ENCODE results near the gene ADGRB2.
A peak's percentile ranks its signal among the peaks of the same experiment; 100 is the strongest.

ADGRB2 gene

DNA sequence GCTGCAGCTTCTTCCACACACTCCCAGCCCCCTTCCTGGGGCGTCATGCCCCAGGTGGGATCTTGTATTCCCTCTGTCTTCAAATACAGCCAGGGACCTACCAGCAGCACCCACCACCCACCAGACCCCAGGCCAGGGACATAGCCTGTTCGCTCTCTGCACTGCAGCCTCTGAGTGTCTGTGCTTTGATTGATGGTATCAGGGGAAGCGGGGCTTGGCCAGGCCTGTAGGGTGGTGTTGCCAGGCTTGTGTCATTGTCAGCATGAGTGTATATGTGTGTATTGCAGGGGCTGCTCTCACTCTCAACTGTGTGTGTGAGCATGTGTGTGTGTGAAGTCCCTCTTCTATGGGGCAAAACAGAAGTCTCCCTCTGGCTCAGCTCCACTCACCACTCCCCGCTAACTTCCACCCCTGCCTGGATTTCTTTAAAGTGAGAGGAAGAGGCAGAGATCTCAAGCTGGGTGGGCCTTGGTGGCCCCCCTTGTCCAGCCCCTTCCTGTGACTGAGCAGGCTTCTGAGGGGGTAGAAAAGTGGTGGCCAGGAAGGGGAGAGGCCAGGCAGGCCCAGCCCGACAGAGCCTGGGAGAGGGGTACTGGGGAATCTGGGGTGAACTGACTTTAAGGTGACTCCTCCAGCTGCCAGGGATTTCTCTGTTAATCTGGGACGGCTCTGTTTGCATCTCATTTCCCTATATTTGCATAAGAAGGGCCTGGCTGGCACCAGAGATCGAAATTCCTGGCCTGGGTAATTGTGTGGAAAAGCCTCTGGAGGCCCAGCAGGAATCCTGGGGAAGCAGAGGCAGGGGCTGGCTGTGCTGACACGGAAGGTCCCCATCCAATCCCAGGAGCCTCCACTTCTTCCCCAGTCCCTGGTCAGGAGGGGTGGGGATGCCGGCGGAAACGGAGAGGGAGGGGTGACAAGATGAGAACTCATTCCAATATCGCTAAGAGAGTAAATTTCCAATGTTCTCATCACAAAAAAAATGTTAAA, 18.6 kb upstream of the ADGRB2 start:
- no peak for DNase-seq

DNA sequence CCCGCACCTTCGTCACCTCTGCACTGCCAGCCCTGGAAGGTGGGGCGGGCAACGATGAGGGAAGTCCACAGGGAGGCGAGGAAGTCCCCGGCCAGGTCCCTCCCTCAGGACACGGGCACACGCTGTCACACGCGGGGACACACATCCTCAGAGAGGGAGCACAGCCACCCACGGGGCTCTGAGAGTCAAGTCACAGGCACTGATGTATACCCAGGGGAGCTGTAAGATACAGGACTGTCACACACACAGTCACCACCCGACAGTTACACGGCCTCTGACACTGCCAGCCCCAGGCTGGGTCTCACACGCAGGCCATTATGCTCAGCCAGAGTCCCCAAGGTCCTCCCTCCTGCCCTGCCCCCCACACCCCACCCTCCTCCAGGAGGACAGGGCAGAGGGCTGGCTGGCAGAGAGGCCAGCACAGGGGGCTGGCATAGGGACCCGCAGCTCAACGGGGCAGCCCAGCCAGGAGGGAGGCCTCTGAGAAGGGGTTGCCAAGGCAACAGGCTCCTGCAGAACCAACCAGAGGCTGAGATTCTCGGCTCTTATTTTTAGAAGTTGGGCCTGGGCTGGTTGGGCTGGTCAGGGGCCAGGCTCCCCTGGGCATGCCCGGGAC, 17.7 kb upstream of the ADGRB2 start:
- DNase-seq = no peak

DNA sequence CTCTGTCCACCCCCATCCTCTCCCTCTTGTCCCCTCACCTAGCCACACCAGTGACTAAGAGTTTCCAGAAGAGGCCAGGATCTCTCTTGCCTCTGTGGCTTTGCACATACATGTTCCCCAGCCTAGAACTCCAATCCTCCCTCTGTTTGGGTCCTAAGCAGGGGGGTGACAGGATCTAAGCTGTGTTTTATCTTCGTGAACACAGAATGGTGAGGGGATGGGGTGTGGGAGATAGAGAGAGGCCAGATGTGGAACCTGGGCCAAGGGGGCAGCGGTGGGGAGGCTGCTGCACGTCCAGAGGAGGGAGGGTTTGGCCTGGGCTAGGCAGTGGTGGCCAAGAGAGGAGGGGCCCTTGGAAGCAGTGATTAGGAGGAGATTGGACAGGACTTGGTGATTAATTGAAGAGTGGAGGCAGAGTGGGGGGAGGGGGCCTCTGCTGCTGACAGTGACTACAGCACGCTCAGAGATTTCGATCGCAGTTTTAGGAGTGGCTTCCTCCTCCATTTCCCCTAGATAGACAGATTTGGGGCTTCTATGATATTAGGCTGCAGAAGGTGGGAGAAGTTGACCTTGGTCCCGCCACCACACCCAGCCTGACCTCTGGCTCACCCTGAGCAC, 17.1 kb upstream of the ADGRB2 start:
- DNase-seq = no peak

DNA sequence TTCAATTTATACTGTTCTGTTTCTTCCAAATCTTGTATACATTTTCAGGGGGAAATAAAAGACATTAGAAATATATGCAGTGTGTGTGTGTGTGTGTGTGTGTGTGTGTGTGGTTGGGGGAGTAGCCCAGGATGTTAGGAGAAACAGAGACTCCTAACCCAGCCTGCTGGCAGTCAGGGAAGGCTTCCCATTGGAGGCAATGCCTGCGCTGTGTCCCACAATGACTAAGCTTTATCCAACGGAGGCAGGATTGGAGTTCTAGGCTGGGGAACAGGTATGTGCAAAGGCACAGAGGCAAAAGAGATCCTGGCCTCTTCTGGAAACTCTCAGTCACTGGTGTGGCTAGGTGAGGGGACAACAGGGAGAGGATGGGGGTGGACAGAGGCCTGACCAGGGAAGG, 16.5 kb upstream of the ADGRB2 start:
- no peak for DNase-seq

DNA sequence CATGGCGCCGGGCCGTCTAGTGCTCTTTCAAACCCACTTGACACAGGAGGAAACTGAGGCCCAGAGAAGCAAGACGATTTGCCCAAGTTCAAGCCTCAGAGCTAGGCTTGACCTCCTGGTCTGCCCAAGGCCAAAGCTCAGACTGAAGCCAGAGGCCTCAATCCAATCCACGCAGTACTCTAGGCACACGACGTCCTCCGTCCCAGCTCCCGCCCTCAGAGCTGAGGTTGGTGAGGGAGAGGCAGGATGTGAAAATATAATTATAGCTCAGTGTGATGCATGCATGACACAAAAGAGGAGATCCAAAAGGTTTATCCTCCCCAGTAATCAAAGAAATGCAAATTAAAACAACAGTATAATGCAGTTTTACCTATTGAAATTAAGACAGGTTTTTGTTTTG, 15.5 kb upstream of the ADGRB2 start:
- no peak for DNase-seq

DNA sequence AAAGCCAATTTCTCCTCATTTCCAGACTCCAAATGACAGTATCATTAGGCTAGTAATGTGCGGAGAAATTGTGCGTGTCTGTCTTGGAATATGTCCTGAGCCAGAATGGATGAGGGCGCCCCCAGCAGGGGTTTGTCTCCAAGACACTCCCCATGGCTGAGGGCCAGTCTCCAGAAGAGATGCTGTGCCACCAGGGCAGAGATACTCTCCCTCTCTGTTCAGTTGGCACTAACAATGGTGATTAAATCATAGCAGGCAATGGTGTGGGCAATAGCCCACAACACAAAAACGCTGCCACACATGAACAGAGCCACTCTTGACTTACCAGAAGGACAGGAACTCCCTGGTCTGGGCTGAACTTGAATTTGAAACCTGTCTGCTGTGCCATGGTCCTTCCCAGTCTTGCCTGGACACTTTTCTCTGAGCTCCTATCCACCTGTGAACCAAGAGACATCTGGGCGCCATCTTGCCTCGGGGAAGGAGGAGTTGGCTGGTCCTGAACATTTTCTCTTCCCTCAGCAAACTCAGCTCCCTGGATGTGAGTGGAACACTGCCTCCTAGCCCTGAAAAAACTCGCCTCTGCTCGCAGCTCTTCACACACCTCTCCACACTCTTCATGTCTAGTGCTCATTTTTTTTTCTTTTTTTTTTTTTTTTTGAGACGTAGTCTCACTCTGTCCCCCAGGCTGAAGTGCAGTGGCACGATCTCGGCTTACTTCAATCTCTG, 14.8 kb upstream of the ADGRB2 start:
- DNase-seq = no peak

DNA sequence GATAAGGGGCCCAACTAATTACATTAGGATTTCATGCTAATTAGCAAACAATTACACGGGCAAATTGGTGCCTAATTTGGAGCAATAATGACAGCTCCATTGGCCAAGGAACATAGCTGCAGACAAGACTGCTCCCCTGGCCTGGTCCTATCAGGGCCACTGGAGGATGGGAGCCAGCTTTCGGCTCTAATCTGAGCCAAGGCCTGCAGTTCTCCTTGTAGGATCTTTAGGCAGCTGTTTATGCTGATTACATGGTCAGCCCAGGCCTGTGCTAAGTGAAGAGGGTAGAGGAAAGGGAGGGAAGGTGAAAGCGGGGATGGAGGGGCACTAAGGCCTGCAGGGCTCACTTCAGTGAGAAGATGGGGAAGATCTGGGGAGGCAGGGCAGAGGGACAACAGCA, 12.4 kb upstream of the ADGRB2 start:
- no peak for DNase-seq

DNA sequence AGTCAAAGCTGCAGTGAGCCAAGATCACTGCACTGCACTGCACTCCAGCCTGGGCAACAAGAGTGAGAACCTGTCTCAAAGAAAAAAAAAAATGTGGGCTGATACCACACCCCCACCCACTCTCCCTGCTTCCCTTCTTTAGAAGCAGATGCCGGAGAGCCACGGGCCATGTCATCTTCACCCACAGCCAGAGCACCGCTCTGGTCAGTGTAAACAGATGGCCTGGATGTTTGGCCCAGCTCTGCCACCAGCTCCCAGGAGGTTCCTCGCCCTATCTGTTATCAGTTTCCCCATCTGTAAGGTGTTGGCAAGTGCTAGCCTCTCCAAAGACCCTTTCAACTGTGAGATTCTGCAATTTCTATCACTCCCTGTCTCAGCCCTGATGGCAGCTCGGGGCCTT, 11.9 kb upstream of the ADGRB2 start:
- DNase-seq = no peak

DNA sequence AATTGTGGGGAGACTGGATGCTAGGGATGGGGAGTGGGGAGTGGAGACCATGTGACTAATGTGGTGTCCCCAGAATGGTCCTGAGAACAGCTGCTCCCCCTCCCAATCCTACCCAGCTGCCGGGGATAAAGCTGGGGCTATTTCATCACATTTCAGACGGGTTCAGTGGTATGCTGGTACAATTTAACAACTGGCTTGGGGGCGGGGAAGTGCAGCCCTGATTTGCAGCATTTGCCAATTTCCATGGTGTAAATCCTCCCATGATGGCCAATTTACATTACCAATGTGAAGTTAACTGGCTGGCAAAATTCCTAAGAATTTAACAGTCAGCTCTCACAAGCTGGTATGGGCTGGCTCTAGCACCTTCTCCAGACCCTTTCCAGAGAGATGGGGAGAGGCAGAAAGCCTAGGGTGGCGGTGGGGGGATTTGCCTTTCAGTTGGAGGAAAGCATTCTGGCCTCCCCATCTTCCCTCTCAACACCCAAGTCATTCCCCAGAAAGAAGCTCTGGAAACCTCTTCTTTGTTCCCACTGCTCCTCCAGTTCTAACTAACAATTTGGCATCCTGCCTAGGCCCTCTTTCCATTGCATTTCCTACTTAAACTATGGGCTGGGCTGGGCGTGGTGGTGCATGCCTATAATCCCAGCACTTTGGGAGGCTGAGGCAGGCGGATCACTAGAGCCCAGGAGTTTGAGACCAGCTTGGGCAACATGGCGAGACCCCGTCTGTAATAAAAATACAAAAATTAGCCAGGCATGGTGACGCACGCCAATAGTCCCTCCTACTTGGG, 11.3 kb upstream of the ADGRB2 start:
- no peak for DNase-seq

DNA sequence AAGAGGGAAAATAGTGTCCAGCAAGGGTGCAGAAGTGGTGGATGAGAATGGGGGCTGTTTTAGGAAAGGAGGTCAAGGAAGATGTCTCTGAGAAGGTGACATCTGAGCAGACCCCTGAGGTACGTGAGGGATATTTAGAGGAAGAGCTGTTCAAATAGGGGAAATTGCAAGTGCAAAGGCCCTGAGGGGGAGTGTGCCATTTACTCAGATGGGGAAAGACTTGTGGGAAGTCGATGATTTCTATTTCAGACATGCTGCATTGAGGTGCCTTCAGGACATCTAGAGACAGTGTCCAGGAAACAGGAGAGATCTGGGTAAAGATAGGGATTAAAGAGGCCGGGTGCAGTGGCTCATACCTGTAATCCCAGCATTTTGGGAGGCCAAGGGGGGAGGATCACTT, 10.4 kb upstream of the ADGRB2 start:
- no peak for DNase-seq

DNA sequence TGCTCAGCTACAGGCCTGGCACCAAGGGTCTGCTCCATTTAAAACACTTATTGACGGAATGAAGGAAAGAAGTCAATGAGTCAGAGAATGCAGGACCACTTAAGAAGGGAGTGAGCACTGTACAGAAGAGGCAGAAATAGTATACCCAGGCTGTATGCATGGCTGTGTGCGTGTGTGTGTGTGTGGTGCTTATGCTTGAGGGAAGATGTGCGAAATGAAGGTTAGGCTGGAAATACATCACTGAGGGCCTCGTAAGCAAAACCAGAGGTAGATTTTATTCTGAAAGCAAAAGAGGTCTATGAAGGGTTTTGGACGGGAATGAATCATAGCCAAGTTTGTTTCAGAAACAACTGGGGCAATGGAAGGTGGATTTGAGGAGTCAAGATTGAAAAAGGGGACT, 9.7 kb upstream of the ADGRB2 start:
- no peak for DNase-seq

DNA sequence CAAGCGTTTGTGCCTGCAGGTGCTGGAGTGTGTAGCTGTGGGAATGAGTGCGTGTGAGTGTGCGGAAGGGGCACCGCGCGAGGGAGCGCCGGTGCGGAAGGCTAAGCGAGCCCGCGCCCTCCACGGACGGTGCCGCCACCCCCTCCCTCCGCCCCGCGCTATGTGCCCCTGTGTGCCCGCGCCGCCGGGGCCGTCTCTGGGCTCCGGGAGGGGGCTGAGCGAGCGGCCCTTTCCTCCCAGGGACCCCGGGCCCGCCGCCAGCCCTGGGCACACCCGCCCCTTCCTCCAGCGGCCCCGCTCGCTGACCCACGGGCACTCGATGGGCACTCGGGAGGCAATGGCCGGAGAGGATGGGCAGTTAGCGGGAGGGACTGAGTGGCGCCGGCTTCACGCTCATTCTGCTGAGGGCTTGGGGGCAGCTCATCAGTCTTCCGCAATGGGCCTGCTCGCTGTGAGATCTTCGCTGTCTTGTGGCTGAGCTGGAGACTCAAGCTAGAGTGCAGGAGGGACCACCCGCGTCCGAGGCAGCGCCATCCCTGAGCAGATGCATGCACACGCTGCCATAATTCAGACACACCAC, 8.6 kb upstream of the ADGRB2 start:
- no peak for DNase-seq

DNA sequence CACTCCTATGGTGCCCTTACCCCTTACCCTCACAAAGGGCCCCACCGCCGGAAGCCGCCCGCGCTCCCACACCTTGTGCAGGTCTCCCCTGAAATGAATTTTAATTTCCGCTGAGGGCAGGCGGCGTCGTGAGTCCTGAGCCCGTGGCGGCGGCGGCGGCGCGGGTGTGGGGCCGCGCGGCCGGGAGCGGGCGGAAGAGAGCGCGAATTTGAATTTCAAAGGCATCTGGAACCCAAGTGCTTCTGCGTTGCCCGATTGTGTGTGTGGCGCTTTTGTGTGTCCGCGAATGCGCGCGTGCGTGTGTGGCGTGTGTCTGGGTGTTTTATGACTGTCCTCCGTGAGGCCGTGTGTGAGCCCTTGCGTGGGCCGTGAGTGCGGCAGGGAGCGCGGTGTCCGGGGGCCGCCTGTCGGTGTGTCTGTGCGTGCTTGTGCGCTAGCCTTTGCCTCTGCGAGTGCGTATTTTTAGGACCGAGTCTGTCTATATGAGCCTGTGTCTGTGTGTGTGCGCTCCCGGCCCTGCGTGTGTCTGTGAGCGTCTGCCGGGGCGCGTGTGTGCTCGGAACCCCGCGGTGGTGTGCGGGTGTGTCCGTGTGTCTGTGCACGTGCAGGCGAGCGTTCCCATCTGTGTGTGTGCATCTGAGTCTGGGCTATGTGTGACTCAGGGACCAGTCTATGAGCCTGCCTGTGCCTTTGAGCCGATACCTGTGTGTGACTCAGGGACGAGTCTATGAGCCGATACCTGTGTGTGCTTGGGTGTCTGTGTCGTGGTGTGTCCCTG, 7.9 kb upstream of the ADGRB2 start:
- DNase-seq = peak; percentile 77

DNA sequence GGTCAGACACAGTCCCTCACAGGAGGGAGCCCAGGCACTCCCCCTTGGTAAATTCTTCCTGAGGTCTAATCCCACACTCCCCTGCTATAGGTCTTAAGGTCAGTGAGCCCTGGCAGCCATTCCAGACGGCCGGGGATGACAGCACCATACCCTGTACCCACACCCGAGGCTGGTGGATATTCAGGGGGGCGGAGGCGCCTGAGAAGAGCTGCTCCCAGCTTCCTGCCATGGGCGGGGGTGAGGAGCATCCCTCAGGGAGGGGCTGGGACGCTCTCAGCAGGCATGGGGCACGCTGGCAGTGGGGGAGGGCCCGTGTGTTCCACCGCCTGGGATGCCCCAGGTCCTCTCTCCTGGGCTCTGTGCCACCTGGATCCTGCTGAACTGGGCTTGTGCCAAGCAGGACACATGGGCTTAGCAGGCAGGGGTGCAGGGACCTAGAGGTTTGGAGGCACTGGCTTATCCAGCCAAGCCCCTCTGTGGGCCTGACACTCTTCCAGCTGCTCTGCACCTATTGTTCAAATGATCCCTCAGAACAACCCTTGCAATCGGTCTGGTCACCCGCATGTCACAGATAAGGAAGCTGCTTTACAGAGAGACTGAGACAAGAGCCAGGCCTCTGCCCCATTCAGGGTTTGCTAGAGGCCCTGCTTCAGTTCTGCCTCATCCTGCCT, 5.7 kb upstream of the ADGRB2 start:
- DNase-seq = peak; percentile 50

DNA sequence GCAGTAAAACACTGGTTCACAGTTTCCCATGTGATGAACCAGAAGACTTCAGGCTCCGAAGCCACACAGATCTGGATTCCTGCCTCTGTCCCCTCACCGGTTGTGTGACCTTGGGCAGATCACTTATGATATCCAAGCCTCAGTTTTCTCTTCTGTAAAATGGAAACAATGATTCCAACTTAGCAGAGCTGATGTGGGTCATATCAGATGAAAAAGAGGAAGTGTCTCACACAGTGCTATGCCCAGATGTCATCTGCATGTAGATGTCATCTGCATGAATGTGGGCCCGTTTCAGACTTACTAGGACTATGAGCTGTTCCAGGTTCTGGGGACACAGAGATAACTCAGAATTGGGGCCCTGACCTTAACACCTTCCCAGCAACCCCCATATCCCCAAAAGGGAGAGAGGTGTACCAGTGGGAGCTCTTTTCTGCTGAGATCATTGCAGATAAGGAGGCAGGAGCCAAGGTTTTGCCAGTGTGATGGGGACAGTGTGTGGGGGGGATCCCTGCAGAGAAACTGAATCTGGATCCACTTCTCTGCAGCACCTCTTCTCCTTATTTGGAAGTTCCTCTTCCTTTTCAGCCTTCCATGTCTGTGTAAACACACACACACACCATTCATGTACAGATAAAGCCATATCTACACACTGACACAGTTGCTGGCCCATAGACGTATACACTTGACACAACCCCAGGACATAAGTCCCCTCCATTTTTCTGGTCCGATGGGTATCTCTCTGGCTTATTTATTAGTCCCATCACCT, 5.0 kb upstream of the ADGRB2 start:
- DNase-seq = peak; percentile 82

DNA sequence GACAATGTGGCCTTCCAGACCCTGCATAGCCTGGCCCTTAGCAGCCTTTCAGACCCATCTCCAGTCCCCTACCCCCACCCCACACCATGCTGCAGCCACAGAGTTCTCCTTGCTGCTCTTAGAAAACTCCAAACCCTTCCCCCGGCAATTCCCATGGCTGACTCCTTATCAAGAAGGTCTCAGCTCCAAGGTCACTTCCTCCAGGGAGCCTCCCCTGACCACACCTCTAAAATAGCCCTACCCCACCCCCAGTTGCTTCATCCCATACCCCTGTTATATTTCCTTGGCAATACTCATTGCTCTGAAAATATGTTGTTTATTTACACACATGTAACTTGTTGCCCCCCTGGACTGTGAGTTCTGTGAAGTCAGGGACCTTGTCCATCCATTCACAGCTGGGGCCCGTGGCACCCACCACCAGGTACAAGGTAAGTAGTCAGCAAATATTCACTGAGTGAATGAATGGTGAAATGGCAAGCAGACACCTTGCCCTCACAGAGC, 4.3 kb upstream of the ADGRB2 start:
- DNase-seq = no peak

DNA sequence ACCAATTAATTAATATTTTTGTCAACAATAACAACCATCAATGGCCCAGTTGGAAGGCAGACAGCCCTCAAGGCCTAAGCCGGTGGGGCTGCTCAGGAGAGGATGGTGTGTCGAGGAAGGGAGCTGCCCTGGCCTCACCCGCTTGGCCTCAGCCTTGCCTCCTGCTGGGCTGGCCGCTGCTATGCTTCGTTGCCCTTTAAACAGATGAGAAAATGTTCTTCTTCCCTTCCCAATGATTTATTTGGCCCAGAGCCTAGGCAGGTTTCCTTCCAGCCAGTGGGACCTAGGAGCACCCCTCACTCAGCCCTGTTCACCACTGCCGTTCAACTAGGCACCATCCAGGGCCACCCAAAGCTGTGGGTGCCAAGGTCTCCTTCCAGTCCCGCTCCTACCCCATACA, 3.1 kb upstream of the ADGRB2 start:
- DNase-seq = peak; percentile 43

DNA sequence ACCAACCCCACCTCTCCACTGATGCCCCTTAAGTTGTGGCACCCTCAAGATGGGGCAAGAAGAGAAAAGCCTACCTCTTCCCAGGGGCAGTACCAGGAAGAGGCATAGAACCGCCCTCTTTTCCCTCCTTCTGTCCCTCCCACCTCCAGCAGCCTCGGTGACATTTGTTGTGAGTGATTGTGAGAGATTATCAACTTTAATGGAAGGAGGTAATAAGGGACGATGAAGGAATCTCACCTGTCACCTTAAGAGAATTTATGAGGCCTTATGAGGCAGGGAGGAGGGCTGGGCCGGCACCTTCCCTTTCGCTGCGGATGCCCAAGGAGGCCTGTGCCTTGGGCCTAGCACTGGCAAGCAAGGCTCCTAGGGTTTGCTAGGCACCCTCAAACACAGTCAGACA, 1.4 kb upstream of the ADGRB2 start:
- no peak for DNase-seq

DNA sequence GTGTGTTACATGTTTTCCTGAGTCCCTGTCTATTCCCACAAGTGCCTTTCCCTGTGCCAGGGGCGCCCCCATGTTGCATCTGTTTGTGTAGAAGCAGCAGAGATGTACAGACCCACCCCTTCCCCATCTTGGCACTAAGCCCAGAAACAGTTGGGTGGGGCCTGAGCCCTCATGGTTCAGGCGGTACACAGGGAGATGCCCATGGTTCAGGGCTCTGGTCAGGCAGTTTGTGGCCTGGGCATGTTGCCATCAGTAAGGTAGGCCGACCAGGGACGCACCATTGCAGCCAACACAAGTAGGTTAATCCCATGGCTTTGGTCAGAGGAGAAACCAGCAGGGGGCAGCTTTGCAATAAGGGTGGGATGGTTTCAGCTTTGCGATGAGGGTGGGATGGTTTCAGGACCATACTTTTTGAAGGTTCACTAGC, 914 bp upstream of the ADGRB2 start:
- peak; percentile 56 for DNase-seq

Measured in DMS53 (cell line).